DMS53 treated with DMSO at 0.1 percent for 48 hours (cell line): ENCODE measurements around the gene GBA2.

Experiments used
- DNase-seq: peaks from one replicate; lab custom pipeline; 2025; ENCODE audit not compliant: unreplicated experiment; lab: John Stamatoyannopoulos, UW

GBA2 gene

DNA sequence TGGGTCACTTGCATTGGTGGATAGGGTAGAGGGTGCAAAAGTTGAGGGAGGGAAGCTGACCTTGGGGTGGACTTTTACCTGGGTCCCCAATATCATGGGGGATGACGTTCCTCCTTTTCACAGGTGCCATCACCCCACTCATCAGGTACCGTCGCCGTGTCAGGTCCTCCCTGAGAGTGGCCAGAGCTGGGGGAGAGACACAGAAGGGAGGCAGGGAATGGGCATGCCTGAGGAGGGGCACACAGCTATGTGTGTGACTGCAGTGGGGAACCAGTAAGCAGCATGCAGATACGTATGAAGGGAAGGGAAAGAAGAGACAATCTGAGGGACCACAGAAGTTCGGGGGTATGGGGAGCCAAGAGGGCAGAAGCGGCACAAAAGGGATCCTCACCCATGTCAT, 10.1 kb downstream of the GBA2 start:
- DNase-seq = no peak

- no peak for DNase-seq
Measured at GRCh38 chr9:35738186-35738585, 10.8 kb downstream of the GBA2 start.

- no peak for DNase-seq
Measured at GRCh38 chr9:35737143-35737542, 11.9 kb downstream of the GBA2 start.

DNA sequence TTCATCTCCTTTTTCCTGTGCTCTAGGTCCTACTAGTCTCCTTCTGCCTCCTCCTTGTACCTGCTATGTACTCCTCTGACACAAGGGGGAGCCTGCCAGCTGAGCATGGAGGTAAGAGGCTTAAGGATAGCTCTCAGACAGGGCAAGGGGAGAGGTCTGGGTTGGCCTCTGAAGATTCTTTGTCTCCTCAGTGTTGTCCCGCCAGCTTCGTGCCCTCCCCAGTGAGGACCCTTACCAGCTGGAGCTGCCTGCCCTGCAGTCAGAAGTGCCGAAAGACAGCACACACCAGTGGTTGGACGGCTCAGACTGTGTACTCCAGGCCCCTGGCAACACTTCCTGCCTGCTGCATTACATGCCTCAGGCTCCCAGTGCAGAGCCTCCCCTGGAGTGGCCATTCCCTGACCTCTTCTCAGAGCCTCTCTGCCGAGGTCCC, 12.8 kb downstream of the GBA2 start:
- DNase-seq = peak; percentile 37

GRCh38 chr9:35734096-35734495, 14.9 kb downstream of the GBA2 start:
- no peak for DNase-seq

GRCh38 chr9:35732800-35733541, 16.1 kb downstream of the GBA2 start:
- DNase-seq = peak; percentile 40

DNA sequence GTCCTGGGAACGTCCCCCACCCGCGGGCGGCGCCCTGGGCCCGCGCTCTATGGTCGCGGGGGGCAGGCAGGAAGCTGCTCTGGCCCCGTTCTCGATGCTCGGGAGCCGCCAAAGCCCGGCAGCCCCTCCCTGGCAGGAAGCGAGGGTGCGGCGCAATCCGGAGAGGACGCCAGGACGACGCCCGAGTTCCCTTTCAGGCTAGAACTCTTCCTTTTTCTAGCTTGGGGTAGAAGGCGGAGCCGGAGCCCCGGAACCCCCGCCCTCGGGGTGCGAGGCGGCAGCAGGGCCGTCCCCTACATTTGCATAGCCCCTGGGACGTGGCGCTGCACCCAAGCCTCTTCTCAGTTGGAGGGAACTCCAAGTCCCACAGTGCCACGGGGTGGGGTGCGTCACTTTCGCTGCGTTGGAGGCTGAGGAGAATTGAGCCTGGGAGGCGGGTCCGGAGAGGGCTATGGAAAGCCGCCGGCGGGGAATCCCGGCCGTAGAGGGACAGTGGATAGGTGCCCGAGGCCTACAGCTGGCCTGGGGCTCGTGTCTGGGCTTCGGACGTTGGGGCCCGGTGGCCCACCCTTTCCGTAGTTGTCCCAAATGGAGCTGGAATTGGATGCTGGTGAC, 16.7 kb downstream of the GBA2 start, which contains the start of the genes CREB3 and TLN1:
TSS of gene CREB3 (plus strand) at position 482 of the 615 bp plus-strand sequence. CDS start at position 589, 107 bp downstream.
TSS of gene TLN1 (minus strand) at position 11 of the 615 bp plus-strand sequence. CDS start 6,501 bp downstream, outside the sequence.
- DNase-seq = peak; percentile 89

GRCh38 chr9:35731415-35732184, 17.4 kb downstream of the GBA2 start:
- no peak for DNase-seq

DNA sequence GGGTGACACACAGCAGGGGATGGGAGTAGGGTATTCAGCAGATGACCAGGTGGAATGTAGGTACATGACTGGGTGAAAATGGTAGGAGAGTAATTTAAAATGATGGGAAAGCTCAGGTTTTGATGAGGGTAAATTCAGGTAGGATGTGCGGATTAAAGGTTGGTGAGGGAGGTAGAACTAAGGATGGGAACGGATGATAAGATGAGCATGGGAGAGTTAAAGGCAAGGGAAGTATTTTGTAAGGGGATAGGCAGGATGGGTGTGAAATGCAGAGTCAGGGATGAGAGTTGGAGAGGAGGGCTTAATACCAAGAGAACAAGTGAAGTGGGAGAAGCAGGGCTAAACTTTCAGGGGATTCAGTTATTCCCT, 18.6 kb downstream of the GBA2 start:
- DNase-seq = no peak

- no peak for DNase-seq
Measured at GRCh38 chr9:35729700-35730485, 19.1 kb downstream of the GBA2 start.

- no peak for DNase-seq
Measured at GRCh38 chr9:35729101-35729500, 19.9 kb downstream of the GBA2 start.

- DNase-seq = no peak
Measured at GRCh38 chr9:35728041-35728971, 20.7 kb downstream of the GBA2 start.

DNA sequence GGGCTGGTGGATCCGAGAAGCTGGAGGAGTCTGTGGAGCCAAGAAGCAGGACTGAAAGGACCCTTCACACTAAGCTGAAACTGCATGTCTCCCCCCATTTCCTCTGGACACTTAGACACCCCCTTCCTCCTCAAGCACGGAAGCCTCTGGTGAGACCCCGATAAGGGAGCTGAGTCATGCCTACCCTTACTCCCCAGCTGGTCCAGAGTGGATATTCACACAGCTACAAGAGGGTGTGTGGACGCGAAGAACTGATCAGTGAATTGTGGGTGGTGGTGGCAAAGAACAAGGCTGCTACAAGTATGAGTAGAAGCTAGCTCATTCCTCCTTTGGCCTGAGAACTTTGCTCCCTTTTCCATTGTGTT, 21.4 kb downstream of the GBA2 start:
- DNase-seq = no peak

DNA sequence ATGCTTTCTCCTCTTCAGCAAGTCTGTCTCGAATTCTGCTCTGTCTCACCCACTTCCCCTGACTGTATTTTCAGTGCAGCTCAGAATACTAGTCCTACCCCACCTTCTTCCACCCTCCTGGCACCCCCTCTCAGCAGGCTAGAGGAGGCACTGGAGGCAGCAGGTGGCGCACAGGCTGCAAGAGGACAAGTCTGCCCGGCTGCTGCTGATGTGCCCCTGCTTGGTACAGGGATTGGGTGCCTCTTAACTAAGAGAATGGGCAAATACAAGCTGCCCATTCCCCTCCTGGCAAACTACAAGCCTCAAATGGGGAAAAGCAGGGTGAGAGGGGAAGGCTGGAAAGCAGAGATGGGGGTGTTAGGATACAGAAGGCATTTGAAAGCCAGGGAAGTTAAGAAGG, 22.1 kb downstream of the GBA2 start:
- no peak for DNase-seq

- no peak for DNase-seq
Measured at GRCh38 chr9:35725362-35725761, 23.7 kb downstream of the GBA2 start.

- no peak for DNase-seq
Measured at GRCh38 chr9:35723908-35724307, 25.1 kb downstream of the GBA2 start.

DNA sequence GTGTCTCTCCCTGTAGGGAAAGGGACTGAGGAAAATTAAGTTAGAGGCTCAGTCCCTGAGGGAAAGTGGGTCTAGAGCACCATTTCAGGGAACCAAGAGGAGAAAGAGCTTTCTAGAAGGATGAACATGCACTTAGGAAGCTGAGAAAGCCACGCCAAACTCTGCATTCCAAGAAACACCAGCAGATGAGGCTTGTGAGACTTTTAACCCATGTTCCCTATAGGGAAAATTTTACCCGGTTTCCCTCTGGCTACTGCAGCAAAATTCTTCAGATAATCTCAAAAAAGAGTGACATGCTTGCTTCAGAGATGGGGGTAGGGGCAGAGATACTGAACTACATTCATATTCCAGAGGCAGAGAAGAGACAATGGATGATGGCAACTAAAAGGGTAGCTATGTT, 25.6 kb downstream of the GBA2 start:
- DNase-seq = no peak

GRCh38 chr9:35719546-35719945, 29.5 kb downstream of the GBA2 start:
- DNase-seq = no peak

- DNase-seq = no peak
Measured at GRCh38 chr9:35718721-35719511, 30.1 kb downstream of the GBA2 start.
